Activated CD8-positive, alpha-beta memory T cell treated with anti-CD3 and anti-CD28 coated beads, Interleukin-2, amount 50 U/mL, for 1 hour (primary cell): ENCODE data around the gene OR10G8.
A peak's percentile ranks its signal among the peaks of the same experiment; 100 is the strongest.
"Not testable (repeated sequence)": the region's sequence is repeated elsewhere in the genome, so short reads cannot be mapped to it uniquely, and the experiment has no call there.

Source experiments
- DNase-seq: peaks from one replicate; pipeline ENCODE4 v3.0.0-alpha.2; 2020; ENCODE audit errors: extremely low read depth

The OR10G8 gene, protein sequence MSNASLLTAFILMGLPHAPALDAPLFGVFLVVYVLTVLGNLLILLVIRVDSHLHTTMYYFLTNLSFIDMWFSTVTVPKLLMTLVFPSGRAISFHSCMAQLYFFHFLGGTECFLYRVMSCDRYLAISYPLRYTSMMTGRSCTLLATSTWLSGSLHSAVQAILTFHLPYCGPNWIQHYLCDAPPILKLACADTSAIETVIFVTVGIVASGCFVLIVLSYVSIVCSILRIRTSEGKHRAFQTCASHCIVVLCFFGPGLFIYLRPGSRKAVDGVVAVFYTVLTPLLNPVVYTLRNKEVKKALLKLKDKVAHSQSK

GRCh38 chr11:124026498-124026897, at the start of gene OR10G8:
OR10G8 (plus strand) TSS chr11:124026798; CDS start chr11:124029623, 2,825 bp downstream.
- no peak for DNase-seq

GRCh38 chr11:123977731-123978347, 48.8 kb upstream of the OR10G8 start, which contains the start of gene OR10S1:
OR10S1 (minus strand) TSS chr11:123977781; CDS start chr11:123977664, 117 bp downstream.
- no peak for DNase-seq

DNA sequence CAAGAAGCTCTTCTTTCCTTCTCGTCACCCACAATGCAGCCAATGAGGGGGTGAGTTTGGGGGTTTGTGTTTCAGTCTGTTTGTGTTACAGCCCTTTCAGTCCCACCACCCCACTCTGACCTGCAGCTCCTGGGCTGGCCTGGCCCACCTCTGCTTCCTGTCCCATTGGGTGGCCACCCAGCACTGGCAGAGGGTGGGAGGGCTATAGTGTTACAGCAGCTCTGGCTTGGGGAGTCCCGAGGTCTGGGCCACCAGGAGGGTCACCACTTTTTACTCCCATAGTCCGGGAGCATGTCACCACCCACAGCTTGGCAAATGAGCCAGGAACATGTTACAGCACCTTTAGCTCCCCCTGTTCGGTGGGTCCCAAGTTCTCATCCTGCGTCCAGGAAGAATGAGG, 47.3 kb upstream of the OR10G8 start:
- DNase-seq, result no peak

GRCh38 chr11:123995119-123995518, 31.5 kb upstream of the OR10G8 start, which contains the start of gene OR10G6:
OR10G6 (minus strand) TSS chr11:123995161; CDS start chr11:123995161, 0 bp downstream.
- DNase-seq, result no peak

DNA sequence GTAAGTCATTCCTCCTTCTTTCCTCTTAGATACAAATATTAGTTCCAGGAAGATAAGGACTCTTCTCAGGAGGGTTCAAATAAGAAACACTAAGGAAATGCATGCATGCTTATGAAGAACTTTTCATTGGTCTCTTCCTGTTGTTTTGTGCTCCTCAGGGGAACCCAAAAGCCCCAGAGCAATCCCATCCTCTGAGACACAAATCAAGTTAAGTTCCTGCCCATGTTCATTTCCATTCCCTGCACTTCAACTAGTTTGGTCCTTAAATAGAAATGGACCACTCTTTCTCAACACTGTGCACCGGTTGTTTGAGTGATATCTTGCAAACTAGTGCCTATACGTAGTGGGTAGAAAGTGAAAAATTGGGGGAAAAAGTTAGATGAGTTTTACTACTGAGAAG, 13.9 kb upstream of the OR10G8 start, which contains the start of gene OR10G4:
Gene OR10G4 (plus strand): TSS at position 301 of the 400 bp plus-strand sequence. CDS start 2,578 bp downstream, outside the sequence.
- DNase-seq, result no peak

- DNase-seq, result not testable (repeated sequence)
These were observed 10.8 kb upstream of the OR10G8 start for GRCh38 chr11:124015837-124016236.

DNA sequence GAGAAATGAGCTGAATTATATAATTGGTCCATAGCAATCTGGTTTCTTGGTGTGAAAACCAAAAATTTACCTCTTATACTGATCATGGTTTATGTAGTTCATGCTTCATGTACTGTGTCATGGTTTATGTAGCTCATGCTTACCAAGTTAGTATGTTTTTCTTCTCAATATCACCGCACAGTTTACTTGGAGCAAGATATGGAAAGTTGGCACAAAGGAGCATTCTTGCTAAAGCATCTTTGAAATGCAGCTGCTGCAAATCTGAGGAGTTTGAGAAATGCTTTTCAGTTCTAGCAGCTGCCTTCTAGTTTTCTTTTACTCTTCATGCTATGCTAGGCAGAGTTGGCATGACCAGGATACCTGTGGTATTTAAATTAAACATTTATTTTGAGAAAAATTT, 10.1 kb downstream of the OR10G8 start:
- no peak for DNase-seq

DNA sequence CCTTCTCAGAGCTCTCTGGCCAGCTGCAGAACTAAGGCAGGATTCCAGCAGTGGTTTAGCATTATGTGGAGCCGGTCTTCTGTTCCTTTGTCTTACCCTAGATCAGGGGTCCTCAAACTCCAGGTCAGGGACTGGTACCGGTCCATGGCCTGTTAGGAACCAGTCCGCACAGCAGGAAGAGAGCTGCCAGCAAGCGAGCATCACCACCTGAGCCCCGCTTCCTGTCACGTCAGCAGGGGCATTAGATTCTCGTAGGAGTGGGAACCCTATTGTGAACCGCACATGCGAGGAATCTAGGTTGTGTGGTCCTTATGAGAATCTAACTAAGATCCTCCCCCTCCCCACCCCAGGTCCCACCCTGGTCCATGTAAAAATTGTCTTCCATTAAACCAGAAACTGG, 13.0 kb downstream of the OR10G8 start:
- no peak for DNase-seq

GRCh38 chr11:124041254-124041653, 14.7 kb downstream of the OR10G8 start, which contains the start of gene OR10G7:
OR10G7 (minus strand) TSS chr11:124041325; CDS start chr11:124039001, 2,324 bp downstream.
- DNase-seq, result no peak

DNA sequence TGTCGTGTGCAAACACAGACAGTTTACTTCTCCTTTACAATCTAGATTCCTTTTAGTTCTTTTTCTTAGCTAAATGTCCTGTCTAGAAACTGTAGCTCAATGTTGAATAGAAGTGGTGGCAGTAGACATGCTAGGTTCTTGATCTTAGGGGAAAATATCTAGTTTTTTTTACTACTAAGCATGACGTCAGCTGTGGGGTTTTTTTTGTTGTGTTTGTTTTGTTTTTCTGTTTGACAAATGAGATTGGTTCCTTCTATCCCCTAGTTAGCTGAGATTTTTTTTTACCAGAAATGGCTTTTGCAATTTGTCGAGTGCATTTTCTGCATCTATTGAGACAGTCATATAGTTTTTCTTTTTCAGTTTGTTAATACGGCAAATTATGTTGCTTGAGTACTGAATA, 16.8 kb downstream of the OR10G8 start:
- DNase-seq, result no peak

DNA sequence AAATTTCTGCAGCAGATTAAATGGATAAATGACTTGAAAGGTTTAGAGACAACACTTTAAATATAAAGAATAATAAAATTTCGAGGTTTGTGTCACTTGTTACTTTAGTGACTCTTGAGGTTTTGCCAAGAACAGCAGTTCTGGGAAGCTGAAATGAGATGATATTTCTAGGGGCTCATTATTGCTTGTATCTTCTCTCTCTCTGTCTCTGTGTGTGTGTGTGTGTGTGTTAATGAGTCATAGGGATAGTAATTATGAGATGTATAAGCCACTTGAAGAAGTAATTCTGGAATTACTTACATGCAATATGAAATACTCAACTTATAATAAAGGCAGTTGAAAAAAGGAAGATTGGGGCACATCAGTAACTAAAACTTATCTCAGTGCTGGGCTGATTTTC, 24.1 kb downstream of the OR10G8 start:
- DNase-seq, result no peak

DNA sequence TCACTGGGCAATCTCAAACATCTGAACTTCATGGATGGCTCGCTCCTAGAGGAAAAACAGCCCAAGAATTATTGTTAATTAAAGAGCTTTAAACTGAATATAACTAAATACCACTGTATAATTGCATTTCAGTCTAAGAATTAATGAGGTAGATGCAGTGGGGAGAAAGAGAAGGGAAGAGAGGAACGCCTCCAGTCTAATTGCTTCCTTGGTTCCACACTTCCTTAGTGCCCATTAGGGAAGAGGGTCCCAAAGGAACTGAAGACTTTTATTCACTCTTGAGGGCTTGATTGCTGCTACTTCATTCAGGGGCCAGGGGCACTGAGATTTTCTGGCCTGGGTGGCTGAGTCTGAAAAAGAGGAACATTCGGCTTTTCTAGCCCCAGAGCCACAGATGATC, 26.4 kb downstream of the OR10G8 start:
- no peak for DNase-seq

DNA sequence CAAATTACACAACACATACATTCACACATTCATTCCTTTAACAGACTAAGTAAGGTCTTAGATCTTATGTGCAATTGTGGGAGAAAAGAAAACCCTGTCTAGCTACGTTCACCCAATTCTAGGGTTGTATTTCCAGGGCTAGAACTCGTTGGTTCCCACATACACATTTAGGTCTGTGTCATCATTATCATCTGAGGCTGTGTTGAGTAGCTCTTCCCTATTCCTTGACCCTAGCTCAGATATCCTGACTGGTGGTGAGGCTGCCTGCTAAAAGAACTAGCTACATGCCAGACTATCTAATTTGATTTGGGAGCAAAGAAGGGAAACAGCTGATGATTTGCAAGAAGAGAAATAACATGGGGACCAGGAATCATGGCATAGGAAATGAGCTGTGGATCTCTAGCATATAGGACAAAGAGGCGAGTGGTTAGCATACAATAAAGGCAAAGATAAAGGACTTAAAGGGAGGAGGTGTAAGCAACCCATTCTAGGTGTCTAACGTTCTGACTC, 42.1 kb downstream of the OR10G8 start:
- DNase-seq, result no peak

GRCh38 chr11:124069429-124070401, 43.1 kb downstream of the OR10G8 start:
- no peak for DNase-seq

DNA sequence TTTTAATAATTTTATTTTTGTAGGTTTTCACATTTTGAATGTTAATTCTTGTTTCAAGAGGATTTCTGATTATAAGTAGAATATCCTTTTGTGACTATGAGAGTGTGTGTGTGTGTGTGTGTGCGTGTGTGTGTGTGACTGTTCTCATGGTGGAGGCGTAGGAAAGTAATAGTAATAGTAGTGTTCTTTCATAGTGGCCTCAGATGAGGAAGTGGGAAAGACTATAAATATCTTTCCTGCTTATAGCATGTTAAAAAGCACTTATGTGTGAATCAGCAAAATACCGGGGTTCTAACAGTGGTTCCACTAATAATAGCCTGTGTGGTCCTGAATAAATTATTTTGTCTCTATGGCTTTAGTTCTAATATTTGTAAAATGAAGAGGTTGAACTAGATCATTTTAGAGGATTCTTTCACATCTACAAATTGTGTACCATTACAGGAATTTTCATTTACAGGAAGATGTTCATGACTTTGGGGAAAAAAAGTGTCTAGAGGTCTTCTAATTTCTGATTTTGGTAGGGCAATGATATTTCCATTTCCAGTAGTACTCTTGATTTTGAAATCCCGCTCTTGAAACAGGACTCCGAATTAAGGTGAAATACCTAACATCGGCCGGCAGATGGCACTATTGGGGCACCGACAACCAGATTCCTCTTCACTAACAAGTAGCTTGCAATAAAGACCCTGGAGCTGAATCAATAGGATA, 44.5 kb downstream of the OR10G8 start:
- DNase-seq, result peak; percentile 16

DNA sequence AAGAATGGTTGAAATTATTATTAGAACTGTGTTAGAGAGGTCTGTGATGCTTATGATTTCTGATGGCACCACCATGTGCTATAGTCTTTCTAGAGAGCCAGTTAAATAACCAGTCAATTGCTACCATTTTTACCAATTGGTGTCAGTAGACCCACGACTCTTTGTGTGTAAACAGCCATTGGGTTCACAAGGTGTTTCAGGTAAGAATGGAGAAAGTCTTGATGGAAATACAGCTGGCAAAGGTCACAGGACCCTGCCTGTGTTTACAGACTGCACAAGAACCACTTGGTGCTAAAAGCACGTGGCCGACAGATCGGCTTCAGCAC, 45.0 kb downstream of the OR10G8 start:
- no peak for DNase-seq

DNA sequence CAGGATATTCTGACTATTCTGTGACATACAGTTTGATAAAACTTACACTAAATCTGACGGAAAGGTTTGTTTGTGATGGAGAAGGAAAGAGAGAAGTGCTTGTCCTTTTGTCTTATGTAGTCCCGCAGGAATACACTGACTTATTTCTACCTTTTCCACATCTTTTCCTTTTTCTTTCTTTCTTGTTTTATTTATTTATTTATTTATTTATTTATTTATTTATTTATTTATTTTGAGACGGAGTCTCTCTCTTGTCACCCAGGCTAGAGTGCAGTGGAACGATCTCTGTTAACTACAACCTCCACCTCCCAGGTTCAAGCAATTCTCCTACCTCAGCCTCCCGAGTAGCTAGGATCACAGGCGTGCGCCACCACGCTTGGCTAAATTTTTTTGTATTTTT, 45.5 kb downstream of the OR10G8 start:
- DNase-seq, result no peak

GRCh38 chr11:124074554-124074953, 48.0 kb downstream of the OR10G8 start:
- DNase-seq, result no peak

- DNase-seq, result no peak
These were observed 48.9 kb downstream of the OR10G8 start for GRCh38 chr11:124075492-124075840.

GRCh38 chr11:124075841-124076651, 49.4 kb downstream of the OR10G8 start:
- no peak for DNase-seq
